Left ventricle myocardium inferior (tissue), 1 donor: ENCODE data around the gene MOB3A. TPM values are rescaled to one million over a fixed set of nuclear protein-coding genes. Genes with fewer than 3 reads are reported as not detected.
"Not testable (repeated sequence)": the region's sequence is repeated elsewhere in the genome, so short reads cannot be mapped to it uniquely, and the experiment has no call there.

Experiments used
- DNase-seq: peaks from one replicate; pipeline ENCODE4 v3.0.0-alpha.2; 2020
- H3K27ac ChIP-seq: fragments of 200-600 bp; replicated peaks from 2 replicates; pipeline ENCODE4 v1.8.0; 2021
- H3K27me3 ChIP-seq: fragments of 200-600 bp; 2 replicates; pipeline ENCODE4 v1.8.0; 2021; ENCODE audit warnings: low read depth
- H3K36me3 ChIP-seq: fragments of 200-600 bp; 2 replicates; pipeline ENCODE4 v1.8.0; 2021
- H3K4me1 ChIP-seq: fragments of 200-600 bp; 2 replicates; pipeline ENCODE4 v1.8.0; 2021
- H3K4me3 ChIP-seq: fragments of 200-600 bp; 2 replicates; pipeline ENCODE4 v1.8.0; 2021; ENCODE audit warnings: mild to moderate bottlenecking, moderate library complexity
- H3K9me3 ChIP-seq: fragments of 200-600 bp; replicated peaks from 2 replicates; pipeline ENCODE4 v1.8.0; 2021
- intact Hi-C: fragments of 100-400 bp; cut with micrococcal nuclease; formaldehyde crosslinking; loops from one replicate; pipeline ENCODE4 v1.11.0; 2022
- total RNA-seq: library from RNA; stranded (reverse); fragmentation: NEBNext Ultra II Directional; extraction: Animal tissue kit (Norgen Biotek cat#: 25700); gene quantifications from one replicate; pipeline ENCODE4 v1.2.1, GENCODE V29; 2021
- TF ChIP-seq, protein P1 (sequence below): fragments of 200-600 bp; IDR thresholded peaks from 2 replicates; pipeline ENCODE4 v1.8.0; 2021; ENCODE audit warnings: antibody characterized with exemption, mild to moderate bottlenecking, borderline replicate concordance
- donor health status: DM: no; HTN: yes; CAD: no; lungs with severe emphysema.

Gene MOB3A
- total RNA-seq, 1 donor from 2014 or later, result 16.1 TPM

DNA sequence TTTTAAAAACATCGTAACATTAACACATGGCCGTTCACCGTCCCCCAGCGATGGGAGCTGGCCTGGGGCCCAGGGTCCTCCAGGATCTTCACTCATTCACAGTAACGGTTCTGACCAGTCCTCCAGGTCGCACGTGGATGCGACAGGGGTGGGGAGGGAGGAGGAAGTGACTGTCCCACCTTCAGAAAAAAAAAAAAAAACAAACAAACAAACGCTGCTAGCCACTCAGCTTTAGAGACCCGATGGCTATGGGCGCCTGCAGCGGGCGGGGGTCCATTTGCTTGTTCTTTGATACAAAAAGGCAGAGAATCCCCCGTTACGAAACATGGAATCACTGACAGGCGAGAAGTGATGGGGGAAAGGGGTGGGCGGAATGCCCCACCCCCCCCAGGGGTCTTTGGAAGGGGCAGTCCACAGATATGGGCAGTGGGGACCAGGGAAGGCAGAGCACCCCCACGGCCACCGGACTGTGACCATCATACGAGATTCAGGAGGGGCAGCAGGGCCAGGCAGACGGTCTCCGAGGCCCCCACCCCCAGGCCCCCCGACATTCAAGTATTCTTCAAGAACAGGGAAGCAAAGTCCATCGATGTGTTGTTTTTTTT lies 58.4 kb downstream of the MOB3A start:
- Histone ChIP-seq H3K4me1 (peaks cover 48% of the 10 kb centered on the region), H3K9me3 (peaks cover 10% of the 10 kb centered on the region), H3K27ac (no peak overlapping the region), H3K36me3 (peaks cover 43% of the 10 kb centered on the region), H3K27me3 (no peaks in the 10 kb centered on the region), H3K4me3 (no peak overlapping the region)
- DNase-seq, result peak; percentile 16
- intact Hi-C loops, result no loop called here
- TF ChIP-seq, protein P1, sequence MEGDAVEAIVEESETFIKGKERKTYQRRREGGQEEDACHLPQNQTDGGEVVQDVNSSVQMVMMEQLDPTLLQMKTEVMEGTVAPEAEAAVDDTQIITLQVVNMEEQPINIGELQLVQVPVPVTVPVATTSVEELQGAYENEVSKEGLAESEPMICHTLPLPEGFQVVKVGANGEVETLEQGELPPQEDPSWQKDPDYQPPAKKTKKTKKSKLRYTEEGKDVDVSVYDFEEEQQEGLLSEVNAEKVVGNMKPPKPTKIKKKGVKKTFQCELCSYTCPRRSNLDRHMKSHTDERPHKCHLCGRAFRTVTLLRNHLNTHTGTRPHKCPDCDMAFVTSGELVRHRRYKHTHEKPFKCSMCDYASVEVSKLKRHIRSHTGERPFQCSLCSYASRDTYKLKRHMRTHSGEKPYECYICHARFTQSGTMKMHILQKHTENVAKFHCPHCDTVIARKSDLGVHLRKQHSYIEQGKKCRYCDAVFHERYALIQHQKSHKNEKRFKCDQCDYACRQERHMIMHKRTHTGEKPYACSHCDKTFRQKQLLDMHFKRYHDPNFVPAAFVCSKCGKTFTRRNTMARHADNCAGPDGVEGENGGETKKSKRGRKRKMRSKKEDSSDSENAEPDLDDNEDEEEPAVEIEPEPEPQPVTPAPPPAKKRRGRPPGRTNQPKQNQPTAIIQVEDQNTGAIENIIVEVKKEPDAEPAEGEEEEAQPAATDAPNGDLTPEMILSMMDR, result no peak

DNA sequence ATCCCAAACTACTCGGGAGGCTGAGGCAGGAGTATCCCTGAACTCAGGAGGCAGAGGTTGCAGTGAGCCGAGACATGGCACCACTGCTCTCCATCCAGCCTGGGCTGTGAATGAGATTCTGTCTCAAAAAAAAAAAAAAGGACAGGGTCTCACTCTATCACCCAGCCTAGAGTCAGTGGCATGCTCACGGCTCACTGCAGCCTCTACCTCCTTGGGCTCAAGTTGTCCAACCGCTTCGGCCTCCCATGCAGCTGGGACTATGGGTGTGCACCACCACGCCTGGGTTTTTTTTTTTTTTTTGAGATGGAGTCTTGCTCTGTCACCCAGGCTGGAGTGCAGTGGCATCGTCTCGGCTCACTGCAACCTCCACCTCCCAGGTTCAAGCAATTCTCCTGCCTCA lies 59.7 kb downstream of the MOB3A start:
- intact Hi-C loops, result no loop called here
- H3K27ac ChIP-seq, result no peak overlapping the region
- DNase-seq, result no peak
- TF ChIP-seq, protein P1, result no peak
- H3K4me3 ChIP-seq, result no peak overlapping the region
- H3K36me3 ChIP-seq, result peaks cover 33% of the 10 kb centered on the region
- peaks cover 48% of the 10 kb centered on the region for H3K4me1 ChIP-seq
- no peaks in the 10 kb centered on the region for H3K27me3 ChIP-seq
- H3K9me3 ChIP-seq, result peaks cover 10% of the 10 kb centered on the region

DNA sequence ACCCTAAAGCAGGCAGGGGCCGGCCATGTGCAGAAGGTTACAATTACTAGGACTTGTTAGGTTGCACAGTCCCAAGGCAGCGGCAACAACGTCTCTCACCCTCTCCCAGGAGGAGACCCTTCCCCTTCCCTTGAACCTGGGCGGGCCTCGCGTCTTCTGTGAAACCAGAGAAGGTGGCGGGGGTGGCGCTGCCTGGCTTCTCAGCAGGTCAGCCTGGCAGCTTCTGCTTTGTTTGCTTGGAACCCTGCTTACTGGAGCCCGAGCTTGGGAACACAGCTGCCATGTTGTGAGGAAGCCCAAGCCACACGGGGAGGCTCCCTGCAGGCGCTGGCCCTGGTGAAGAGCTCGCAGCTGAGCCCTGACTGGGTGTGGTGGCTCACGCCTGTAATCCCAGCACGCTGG lies 60.5 kb downstream of the MOB3A start:
- Histone ChIP-seq H3K27me3 (no peaks in the 10 kb centered on the region), H3K9me3 (peaks cover 10% of the 10 kb centered on the region), H3K4me3 (no peak overlapping the region), H3K4me1 (peaks cover 47% of the 10 kb centered on the region), H3K27ac (no peak overlapping the region), H3K36me3 (peaks cover 25% of the 10 kb centered on the region)
- TF ChIP-seq, protein P1, result no peak
- intact Hi-C loops, result no loop called here
- DNase-seq, result no peak

DNA sequence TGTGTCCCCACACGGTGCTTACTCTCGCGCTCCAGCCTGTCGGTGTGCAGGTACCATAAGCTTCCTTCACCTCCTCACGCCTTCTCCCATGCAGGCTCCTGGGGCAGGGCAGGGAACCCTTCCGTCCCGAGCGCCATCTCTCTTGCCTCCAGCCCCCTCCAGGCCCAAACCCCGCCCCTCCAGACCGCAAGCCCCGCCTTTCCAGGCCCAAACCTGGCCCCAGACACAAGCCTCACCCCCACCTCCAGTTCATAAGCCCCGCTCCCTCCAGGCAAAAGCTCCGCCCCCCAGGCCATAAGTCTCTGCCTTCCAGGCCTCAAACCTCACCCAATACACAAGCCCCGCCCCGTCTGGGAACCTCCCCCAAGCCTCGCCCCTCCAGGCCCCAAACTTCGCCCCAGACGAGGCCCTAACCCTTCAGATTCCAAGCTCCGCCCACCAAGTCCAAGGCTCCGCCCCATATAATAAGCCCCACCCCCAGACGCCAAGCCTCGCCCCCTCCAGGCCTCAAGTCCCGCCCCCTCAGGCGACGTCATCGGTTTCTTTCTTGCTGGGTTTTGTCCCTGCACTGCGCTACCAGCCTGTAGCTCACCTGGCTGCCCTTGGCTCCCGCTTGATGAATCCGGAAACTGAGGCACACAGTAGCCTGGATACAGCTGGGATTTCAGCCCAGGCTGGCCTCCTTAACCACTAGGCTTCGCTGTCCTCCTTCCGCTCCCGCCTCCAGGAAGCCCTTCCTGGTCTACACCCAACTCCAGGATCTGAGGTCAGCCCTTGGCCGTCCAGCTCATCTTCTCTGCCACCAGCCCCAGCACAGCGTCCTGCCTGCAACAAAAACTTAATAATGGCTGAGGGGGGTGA lies 61.2 kb downstream of the MOB3A start:
- Histone ChIP-seq H3K36me3 (peaks cover 18% of the 10 kb centered on the region), H3K4me3 (no peak overlapping the region), H3K9me3 (peaks cover 10% of the 10 kb centered on the region), H3K27ac (no peak overlapping the region), H3K27me3 (no peaks in the 10 kb centered on the region), H3K4me1 (peaks cover 41% of the 10 kb centered on the region)
- no peak for DNase-seq
- TF ChIP-seq, protein P1, result no peak
- intact Hi-C loops, result no loop called here

DNA sequence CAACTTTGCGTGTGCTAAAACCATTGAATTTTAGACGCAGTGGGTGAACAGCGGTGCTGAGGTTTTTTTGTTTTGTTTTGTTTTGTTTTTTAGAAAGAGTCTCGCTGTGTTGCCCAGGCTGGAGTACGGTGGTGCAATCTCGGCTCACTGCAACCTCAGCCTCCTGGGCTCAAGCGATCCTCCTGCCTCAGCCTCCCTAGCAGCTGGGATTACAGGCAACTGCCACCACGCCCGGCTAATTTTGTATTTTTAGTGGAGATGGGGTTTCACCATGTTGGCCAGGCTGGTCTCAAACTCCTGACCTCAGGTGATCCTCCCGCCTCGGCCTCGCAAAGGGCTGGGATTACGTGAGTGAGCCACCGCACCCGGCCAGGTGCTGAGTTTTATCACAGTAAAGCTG lies 61.9 kb downstream of the MOB3A start:
- H3K4me3 ChIP-seq, intact Hi-C loops: not testable (repeated sequence)
- H3K4me1 ChIP-seq, result peaks cover 34% of the 10 kb centered on the region

DNA sequence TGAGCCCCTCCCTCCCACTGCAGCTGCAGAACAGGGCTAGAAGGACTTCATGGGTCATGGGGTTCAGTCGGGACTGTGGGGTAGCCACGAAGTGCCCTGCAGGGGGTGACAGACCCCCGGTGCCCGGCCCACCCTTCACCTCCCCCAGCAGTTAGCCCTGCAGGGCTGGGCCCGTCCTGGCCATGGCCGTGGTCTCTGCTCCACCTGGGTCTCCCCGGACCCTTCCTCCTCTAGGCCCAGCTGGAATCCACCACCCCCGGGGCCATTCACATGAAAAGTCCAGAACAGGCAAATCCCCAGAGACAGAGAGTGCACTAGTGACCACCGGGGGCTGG lies 62.3 kb downstream of the MOB3A start:
- Histone ChIP-seq H3K4me1 (peaks cover 33% of the 10 kb centered on the region), H3K27me3 (no peaks in the 10 kb centered on the region), H3K9me3 (peaks cover 10% of the 10 kb centered on the region), H3K27ac (peak overlapping the region; percentile 99), H3K4me3 (no peak overlapping the region), H3K36me3 (peaks cover 7% of the 10 kb centered on the region)
- intact Hi-C loops, result no loop called here
- DNase-seq, result no peak
- TF ChIP-seq, protein P1, result no peak

More for the DNA sequence above, 61.9 kb downstream of the MOB3A start:
- Histone ChIP-seq H3K27ac (peak overlapping the region; percentile 99), H3K36me3 (peaks cover 11% of the 10 kb centered on the region), H3K9me3 (peaks cover 10% of the 10 kb centered on the region)
- H3K27me3 ChIP-seq, DNase-seq: not testable (repeated sequence)
